NCI-H82 treated with DMSO at 0.1 percent for 48 hours (cell line): ENCODE measurements around the gene SCN8A.
A peak's percentile ranks its signal among the peaks of the same experiment; 100 is the strongest.
"Not testable (repeated sequence)": the region's sequence is repeated elsewhere in the genome, so short reads cannot be mapped to it uniquely, and the experiment has no call there.

ENCODE experiments used
- DNase-seq: peaks from one replicate; lab custom pipeline; 2025; ENCODE audit not compliant: unreplicated experiment; lab: John Stamatoyannopoulos, UW

The SCN8A gene

DNA sequence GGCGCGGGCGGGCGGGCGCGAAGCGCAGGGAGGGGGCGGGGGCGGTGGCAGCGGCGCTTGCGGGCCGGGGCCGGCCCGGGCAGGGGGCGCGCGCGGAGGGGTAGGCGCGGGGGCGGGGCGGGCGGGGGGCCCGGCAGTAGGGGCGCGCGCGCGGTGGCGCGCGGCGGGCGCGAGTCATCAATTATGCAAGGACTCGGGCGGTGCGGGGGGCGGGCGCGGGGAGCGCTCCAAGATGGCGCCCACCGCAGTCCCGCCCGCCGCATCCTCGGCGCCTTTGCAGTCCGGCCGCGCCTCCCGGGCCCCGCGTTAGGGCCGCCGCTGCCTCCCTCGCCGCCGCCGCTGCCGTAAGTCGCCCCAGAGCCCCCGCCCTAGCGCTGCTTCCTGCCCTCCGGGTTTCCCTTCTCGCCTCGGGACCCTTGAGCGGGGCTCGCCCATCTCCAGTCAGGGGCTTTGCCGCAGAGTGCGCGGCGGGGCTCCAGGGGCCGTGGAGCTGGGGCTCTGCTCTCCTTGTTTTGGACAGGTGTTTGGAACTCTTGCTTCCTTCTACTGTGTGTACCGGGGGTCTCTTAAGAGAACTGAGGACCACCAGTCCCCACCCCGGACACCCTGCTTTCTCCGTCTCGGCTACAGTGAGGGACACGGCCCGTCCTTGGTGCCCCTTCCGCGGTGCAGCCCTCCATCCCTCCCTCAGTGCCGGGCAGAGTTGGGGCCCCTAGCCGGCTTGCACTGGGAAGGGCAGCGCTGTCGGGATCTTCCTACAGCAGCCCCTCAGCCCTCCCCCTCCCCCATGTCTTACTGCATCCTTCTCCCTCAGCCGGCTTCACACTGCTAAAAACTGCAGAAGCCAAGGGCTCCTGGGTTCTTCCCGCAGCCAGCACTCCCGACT, at the start of gene SCN8A:
Gene SCN8A (plus strand): TSS at position 218 of the 886 bp plus-strand sequence. CDS start 71,585 bp downstream, outside the sequence.
- DNase-seq = peak; percentile 49

DNA sequence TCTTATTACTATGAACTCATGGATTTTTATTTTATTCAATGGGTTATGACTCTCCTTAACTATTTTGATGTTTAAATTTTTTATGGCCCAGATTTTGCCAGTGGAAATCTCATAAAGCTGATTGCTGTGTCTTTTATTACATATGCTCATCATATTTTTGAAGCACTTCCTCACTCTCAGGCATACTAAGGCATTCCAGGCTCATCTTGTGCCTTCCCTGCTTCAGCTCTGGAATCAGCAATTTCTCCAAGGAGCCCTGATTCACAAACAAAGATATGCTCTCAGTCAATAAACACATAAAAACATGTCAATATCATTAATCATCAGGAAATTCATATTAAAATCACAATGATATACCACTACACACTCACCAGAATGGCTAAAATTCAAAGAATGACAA, 44.9 kb upstream of the SCN8A start:
- DNase-seq = no peak

DNA sequence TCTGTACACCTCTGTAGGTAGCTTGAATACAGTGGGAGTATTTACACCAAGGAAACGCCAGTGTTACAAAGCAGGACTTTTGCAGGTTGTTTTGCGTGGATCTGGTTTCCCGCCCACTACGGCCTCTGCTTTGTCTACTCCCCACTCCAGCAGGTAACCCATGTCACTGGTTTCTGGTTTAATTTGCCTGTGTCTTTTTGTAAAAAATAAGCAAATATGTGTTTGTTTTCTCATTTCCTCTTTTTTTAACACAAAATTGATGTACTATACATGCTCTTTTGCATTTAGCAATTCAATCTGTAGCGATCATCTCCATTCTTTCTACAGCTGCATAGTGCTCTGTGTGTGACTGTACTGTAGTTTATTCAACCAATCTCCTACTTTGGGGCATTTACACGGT, 43.4 kb upstream of the SCN8A start:
- no peak for DNase-seq

DNA sequence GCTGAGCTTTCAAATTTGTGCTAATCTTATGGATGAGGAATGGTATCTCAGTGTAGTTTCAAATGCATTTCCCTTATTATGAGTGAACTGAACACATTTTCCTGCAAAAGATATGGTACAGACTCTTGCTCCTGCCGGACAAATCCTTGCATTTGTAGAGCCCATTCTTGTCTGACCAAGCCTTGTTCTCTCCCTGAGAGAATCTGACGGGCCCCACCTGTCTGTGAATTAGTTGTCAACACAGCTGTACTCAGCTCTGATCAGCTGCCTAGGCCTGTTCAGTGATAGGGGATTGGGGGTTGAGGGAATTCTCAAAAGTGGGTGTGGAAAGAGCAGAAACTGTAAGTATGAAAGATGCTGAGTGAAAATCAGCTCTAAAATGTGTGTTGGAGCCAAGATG, 42.8 kb upstream of the SCN8A start:
- no peak for DNase-seq

DNA sequence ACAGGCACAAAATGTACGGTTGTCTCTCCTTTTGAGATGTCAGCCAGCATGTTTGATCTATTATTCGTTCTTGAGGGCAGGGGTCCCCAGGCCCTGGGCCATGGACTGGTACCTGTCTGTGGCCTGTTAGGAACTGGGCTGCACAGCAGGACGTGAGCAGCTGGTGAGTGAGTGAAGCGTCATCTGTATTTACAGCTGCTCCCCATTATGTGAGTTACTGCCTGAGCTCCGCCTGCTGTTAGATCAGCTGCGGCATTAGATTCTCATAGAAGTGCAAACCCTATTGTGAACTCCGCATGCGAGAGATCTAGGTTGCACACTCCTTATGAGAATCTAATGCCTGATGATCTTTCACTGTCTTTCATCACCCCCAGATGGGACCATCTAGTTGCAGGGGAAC, 41.4 kb upstream of the SCN8A start:
- DNase-seq = no peak

DNA sequence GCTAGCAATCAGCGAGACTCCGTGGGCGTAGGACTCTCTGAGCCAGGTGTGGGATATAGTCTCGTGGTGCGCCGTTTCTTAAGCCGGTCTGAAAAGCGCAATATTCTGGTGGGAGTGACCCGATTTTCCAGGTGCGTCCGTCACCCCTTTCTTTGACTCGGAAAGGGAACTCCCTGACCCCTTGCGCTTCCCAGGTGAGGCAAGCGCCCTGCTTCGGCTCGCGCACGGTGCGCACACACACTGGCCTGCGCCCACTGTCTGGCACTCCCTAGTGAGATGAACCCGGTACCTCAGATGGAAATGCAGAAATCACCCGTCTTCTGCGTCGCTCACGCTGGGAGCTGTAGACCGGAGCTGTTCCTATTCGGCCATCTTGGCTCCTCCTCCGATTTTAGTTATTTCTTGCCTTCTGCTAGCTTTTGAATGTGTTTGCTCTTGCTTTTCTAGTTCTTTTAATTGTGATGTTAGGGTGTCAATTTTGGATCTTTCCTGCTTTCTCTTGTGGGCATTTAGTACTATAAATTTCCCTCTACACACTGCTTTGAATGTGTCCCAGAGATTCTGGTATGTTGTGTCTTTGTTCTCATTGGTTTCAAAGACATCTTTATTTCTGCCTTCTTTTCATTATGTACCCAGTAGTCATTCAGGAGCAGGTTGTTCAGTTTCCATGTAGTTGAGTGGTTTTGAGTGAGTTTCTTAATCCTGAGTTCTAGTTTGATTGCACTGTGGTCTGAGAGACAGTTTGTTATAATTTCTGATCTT, 22.6 kb upstream of the SCN8A start:
- not testable (repeated sequence) for DNase-seq

DNA sequence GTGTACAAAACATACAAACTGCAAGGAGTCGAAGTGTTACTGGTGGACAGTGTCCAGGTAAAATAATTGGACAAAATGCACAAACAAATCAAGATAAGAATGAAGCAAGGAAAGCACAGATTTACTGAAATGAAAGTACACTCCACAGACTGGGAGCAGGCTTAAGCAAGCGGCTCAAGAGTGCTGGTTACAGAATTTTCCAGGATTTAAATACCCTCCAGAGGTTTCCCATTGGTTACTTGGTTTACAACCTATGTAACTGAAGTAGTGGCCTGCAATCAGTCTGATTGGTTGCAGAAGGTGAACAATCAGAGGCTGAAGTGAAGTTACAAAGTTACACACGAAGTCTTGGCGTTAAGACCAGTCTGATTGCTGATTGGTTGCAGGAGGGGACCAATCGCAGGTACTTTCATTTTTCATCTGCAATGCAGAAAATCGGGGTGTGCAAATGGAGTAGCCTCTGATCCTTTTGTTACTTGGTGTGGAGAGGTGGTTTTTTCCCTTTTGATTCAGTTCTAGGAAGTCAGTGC, 11.6 kb upstream of the SCN8A start:
- DNase-seq = no peak

DNA sequence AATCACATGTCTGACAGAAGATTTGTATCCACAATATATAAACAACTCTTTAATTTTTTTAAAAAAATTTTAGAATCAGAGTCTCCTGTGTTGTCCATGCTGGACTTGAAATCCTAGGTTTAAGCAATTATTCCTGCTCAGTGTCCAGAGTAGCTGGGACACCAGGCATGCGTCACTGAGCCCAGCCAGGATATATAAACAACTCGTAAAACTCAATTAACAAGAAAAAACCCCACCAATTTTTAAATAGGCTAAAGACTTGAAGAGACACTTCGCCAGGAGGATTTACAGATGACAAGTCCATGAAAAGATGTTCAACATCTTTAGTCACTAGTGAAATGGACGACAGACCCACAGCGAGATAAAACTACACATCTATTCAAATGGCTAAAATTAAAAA, 2.0 kb upstream of the SCN8A start:
- no peak for DNase-seq

DNA sequence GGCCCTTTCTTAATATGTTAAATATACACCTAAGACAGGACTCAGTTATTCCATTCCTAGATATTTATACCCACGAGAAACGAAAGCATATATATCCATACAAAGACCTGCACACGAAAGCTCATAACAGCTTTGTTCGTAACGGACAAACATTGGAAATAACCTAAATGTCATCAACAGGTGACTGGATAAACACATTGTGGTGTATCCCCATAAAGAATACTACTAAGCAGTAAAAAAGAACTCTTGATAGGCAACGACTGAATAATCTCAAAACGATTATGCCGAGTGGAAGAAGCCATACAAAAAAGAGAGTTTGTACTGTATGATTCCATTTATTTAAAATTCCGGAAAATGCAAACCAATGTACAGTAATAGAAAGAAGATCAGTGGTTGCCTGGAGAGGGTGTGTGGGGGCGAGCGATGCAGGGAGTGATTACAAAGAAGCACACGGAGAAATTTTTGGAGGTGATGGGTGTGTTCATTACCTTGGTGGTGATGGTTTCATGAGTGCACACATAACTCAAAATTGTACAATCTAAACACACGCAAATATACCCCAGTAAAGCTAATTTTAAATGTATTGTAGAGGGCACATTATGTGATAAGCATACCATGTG, 1.4 kb upstream of the SCN8A start:
- no peak for DNase-seq

DNA sequence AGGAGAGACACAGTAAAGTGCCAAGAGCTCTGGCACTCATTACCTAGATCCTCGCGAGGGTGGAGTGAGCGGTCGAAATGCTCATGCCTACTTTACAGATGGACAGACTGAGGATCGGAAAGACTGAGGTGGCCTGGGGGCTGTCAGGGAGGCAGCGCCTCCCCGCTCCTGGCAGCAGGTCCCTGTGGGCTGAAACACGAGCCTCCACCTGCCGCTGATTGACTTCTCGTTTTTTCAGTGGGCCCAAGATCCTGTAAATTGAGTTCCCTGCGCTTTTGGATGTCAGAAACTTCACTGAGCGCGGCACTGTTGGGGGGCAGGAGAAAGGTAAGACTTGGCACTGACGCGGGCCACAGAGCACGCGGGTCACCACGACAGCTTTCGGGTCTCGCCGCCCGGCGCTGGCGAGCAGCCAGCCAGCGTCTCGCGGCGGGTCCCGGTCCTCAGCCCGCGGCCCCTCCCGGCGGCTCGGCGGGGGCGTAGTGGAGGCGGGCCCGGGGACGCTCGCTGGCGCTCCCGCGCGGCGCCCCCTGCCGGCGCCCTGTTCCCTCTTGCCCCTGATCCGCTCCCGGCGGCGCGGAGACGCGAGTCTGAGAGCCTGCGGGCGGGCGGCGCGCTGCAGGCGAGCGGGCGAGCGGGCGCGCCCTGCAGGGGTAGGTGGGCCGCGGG, 552 bp upstream of the SCN8A start:
- peak; percentile 65 for DNase-seq

DNA sequence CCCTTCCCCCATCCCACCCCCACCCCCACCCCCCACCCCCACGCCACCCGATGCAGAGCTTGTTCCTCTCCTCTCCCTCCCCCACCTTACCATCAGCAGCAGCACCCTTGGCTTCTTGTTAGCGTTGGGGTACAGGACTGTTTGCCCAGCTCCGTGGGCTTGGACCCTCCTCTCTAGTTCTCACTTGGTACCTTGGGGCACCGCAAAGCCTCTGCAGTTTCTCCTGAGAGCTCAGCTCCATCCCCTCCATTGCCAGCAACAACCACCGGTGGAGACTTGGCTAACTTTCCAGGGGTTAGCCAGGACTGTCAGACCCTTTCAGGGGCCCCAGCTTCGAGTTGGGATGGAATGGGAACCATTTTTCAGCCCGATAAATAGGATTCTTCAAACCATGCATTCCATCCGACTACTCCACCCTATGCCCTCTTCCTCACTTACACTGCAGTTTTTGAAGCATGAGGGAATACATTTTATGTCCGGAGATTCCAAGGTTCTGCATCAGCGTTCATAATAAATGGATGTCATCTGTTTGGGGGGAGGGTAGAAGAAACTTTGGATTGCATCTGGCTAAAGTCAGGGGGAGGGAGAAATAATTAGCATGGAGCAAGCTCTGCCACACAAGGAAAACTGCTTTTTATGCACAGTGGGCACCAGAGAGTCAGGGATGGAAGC, 1.1 kb downstream of the SCN8A start:
- no peak for DNase-seq

DNA sequence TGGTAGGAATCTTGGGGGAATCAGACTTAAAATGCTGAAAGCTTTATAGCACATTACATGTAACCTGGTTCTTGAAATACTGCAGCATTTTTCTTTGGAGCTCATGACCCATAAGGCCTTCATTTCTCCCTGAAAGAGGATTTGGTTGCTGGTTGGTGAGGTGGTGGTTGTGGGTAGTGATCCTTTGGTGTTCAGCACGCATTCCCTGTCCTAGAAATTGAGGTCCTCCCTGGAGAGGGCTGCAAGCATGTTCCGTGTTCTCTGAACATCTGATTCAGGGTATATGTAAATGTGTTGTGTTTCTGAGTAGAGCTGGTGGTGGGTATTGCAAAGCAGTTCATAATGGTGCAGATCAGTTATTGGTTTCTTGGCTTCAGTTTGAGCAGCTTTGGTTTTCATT, 2.0 kb downstream of the SCN8A start:
- DNase-seq = no peak

DNA sequence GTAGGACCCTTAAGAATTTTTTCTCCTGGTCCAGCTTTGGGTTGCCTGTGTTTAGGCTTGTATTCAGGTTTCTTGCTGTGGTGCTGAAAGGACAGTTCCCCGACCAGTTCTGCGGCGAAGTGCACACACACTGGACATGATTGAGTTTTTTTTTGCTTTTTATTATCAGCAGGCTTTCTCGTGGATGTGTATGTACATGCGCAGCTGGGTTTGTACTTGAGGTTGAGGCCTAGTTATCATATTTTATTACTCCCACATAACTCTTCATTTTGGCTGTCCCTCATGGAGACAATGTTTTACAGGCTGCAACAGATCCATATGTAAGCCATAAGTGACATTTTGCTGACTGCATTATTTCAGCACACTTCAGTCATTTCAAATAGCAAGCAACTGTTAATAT, 2.5 kb downstream of the SCN8A start:
- DNase-seq = no peak

DNA sequence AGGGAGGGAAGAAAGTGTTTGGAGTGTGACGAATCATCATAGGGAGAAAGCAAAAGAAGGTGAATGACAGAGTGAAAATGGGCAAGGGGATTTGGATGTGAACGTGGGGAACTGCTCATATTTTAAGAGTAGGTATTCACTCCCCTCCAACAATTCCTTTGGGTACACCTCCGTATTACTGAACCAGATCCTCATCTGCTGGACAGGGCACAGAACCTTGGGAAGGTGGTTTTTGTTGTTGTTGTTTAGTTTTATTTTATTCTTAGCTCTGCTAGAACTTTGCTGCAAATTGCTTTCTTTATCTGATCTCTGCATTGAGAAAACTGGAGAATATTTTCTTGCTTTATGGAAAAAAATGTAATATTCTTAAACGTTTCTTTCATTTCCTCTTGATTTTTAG, 7.1 kb downstream of the SCN8A start:
- no peak for DNase-seq

DNA sequence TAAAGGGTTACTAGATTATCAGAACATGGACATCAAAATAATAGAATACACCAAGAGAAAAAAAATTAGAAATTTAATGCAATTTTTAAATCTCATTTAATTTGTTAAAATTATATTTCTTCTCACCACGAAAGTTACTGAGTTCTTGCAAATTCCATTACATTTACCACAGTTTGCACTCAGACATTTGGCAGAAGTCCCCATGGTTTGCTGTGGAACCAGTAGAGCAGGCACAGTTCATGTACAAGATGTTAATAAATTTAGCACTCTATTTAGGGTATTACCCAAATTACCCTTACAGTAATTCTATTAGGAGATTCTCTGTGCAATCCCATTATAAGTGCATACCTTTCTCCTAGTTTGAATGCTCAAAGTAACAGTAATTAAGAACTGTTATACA, 9.7 kb downstream of the SCN8A start:
- peak; percentile 86 for DNase-seq

DNA sequence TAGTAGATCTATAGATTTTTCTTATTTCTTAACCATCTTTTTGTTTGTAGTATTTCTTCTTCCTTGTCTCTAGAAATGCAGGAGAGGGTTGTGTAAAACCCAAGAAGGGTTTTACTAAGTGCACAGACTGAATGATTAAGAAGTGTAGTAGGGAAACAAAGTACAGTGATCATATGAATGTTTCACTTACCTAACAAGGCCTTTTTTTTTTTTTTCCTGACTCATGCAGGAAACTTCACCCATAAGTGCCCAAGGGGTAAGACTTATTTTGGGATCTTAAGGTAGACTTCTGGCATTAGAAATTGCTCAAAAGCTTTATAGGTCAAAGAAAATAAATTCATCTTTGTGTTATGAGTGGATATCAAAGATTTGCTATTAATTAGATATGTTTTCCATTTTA, 10.2 kb downstream of the SCN8A start:
- DNase-seq = no peak

DNA sequence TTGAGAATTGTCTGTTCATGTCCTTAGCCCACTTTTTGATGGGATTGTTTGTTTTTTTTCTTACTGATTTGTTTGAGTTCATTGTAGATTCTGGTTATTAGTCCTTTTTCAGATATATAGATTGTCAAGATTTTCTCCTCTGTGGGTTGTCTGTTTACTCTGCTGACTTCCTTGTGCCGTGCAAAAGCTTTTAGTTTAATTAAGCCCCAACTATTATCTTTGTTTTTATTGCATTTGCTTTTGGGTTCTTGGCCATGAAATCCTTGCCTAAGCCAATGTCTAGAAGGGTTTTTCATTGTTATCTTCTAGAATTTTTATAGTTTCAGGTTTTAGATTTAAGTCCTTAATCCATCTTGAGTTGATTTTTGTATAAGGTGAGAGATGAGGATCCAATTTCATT, 14.9 kb downstream of the SCN8A start:
- DNase-seq = not testable (repeated sequence)

DNA sequence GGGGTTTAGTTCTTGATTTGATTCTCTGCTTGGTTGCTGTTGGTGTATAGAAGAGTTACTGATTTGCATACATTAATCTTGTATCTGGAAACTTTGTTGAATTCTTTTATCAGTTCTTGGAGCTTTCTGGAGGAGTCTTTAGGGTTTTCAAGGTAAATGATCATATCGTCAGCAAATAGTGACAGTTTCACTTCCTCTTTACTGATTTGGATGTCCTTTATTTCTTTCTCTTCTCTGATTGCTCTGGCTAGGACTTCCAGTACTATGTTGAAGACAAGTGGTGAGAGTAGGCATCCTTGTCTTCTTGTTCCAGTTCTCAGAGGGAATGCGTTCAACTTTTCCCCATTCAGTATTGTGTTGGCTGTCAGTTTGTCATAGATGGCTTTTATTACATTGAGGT, 16.2 kb downstream of the SCN8A start:
- not testable (repeated sequence) for DNase-seq

DNA sequence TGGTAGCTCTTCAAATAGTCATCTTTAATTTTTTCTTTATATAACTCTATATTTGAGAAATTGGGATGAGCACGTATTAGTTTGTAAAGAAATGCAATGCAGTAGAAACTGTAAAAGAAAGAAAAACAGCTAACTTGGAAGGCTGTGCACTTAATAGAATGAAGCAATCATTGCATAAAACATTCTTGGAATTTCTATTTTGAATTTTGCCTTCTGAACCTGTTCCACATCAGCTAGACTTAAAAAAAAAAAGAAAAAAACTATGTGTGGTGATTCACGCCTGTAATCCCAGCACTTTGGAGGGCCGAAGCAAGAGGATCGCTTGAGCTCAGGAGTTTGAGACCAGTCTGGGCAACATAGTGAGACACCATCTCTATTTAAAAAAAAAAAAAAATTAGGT, 29.4 kb downstream of the SCN8A start:
- DNase-seq = no peak

DNA sequence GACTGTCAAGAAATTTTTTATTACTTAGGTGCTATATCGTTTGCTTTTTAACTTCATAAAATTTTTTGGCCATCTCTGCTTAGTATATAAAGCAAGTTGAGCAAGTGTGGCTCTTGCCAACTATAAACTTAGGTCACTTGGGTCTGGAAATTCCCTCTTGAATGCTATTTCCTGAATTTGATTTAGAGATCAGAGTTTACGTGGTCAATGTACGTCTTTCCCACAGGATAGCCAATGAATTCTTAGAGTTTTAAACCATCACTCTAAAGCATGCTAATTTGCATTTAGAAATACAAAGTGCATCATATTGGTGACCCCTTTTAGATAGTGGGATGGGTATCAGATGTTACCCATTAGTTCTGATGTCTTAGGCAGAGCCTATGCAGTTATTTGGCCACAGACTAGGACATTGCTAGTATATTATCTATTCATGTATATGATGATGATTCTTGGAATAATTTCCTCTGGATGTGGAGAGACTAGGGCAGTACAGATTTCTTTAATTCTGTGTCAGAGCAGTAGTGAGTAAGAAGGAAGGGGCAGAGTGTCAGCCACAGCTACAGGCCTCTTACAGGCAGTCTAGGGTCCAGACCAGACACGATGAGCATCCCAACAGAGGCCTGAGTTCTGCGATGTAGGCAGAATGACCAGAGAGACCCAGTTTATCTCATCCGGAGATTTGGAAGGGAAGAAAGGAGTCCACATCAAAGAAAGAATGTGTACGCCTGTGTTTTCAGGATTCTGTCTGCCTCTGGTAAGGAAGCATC, 30.3 kb downstream of the SCN8A start:
- no peak for DNase-seq
